ENCODE results near the gene HIF3A.

HIF3A gene

DNA sequence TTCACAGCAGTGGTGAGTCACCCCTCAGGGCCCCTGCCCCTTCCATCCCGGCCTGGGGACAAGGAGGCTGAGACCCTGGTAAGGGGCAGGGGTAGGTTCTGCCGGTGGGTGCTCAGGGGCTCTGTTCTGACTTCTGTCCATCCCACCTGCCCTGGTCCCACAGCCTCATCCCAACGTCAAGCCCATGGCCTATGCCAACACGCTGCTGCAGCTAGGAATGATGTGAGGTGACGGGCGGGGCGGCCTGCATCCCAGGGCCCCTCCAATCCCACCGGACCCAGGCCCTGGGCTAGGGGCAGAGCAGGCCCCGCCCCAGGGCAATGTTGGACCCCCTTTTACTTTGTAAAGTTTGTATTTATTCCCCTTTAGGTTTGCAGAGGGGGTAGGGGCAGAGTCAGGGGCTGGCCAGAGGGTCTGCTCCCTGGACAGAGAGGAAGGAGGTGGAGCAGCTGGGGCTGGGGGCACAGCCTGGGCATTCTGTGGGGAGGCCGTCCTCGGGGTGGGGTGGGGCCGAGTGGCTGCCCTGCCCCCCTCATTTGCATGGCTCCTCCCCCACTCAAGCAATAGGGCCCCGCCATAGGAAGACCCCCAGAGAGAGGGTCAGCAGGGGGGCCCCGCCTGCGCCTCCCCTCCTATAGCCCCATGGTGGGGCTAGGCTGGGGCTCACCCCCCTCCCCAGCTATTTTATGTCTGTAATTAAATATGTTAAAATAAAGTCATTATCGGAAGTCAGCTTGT lies 93.4 kb downstream of the HIF3A start:
- intact Hi-C loops (cut with DNase I): no loop called here
- DNase-seq: no peak

DNA sequence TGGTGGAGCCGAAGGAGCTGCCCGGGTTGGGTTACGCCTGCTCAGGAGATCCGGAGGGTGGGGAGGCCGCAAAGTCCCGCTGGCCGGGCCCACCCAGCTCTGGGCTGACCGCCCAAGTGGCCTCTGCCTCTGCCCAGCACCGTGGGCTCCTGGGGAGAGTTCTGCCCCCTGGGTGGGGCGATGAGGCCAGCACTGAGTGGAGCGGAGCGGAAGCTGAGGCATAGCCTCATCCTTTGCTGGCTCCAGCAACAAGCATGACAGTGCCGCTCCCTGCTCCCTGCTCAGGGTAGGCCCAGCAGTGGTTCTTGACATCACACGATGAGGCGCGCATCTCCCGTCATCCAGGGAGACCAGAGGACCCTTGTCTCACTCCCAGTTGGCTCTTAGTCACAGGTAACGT lies 94.0 kb downstream of the HIF3A start:
- no peak for DNase-seq
- intact Hi-C loops (cut with DNase I): no loop called here

DNA sequence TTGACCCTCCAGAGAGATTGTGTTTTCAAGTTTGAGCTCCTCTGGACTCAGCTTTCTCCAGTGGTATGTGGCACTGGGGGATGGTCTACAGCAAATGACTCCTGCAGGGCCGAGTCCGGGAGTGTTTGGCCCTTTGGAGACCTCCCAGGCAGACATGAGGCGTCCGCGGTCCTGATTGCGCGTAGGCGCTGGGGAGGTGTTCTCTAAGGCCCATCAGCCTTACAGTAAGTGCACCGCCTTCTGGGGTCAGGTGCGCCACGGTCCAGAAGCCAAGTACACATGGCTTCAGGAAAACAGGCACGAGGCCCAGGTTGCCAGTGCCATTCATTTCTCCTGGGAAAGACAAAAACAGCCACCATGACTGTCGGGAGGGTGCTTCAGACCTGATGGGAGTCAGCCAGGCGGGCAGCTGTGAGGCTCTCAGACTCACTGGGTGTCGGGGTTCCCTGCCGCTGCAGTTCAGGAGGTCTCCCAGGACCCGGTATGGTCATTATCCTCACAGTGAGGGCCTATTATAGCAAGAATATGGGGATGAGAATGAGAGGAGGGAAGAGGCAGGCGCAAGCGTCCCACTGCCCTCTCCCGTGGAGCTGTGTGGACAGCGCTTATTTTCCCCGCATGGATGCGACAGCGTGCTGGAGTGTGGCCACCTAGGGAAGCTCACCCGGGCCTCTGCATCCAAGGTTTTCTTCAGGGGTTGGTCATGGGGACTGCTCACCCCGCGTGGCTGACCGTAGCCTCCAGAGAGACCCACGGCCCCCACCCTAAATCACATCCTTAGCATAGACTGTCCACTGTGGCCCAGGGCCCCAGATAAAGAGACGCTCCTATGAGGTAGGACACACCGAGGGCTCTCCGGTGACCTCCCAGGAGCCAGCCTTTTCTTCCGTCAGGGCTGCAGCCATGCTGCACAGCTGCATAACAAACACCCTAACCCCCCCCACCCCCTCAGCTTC lies 94.7 kb downstream of the HIF3A start:
- peak in 1 of 42 donors; percentile 10 for DNase-seq
- intact Hi-C loops (cut with DNase I): no loop called here

- peak in 2 of 42 donors; percentile 23 to 31 for DNase-seq
- intact Hi-C loops (cut with DNase I): no loop called here
Observed at GRCh38 chr19:46392252-46392801, 95.5 kb downstream of the HIF3A start.

DNA sequence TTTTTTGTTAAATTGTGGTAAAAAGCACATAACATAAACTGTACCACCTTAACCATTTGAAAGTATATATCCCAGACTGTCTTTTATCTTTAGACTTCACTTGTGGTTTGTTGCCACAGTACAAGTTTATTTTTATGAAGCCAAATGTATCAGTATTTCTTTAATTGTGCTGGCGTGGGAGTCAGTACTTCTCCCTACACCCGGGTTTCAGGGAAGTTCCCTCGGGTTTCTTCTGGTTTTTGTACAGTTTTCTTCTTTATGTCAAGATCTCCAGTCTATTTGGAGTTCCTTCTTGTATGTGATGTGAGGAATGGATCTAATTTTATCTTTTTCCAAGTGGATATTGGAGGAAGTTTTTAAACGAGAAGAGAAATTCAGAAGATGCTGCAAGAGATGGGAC lies 96.0 kb downstream of the HIF3A start:
- DNase-seq: no peak
- intact Hi-C loops (cut with DNase I): no loop called here
